Ascending aorta (tissue), 2 donors: Measurements from ENCODE around the gene FOXP1. TPM values are rescaled to one million over a fixed set of nuclear protein-coding genes. Genes with fewer than 3 reads are reported as not detected.
A peak's percentile ranks its signal among the peaks of the same experiment; 100 is the strongest.

Source experiments
- DNase-seq, 2 donors: peaks; one replicate each; pipeline ENCODE4 v3.0.0-alpha.2; 2019; ENCODE audit warnings: low spot score in 2 of 2
- H3K27ac ChIP-seq, 2 donors: fragments of 200-600 bp; sonication (generic); one replicate each; pipeline ENCODE4 v1.5.1; 2016 to 2017; ENCODE audit warnings: mild to moderate bottlenecking in 1 of 2
- H3K27me3 ChIP-seq: fragments of 200-600 bp; sonication (generic); one replicate; pipeline ENCODE4 v1.5.1; 2017
- H3K36me3 ChIP-seq, 2 donors: fragments of 200-600 bp; sonication (generic); one replicate each; pipeline ENCODE4 v1.5.1; 2016
- H3K4me1 ChIP-seq, 2 donors: fragments of 200-600 bp; sonication (generic); one replicate each; pipeline ENCODE4 v1.5.1; 2016 to 2017; ENCODE audit warnings: mild to moderate bottlenecking in 1 of 2
- H3K4me3 ChIP-seq, 2 donors: fragments of 200-600 bp; sonication (generic); one replicate each; pipeline ENCODE4 v1.5.1; 2016 to 2017; ENCODE audit warnings: mild to moderate bottlenecking in 1 of 2
- H3K9me3 ChIP-seq, 2 donors: fragments of 200-600 bp; sonication (generic); one replicate each; pipeline ENCODE4 v1.5.1; 2016
- intact Hi-C: fragments of 100-400 bp; cut with DNase I; formaldehyde crosslinking; loops from one replicate; pipeline ENCODE4 v1.15.1; 2023
- total RNA-seq: library from RNA; depleted of rRNA; stranded (reverse); fragments of >200 nt; gene quantifications from one replicate; pipeline ENCODE4 v1.1.0, GENCODE V29; 2016
- TF ChIP-seq, protein P1 (sequence below), 3 experiments: fragments of 200-600 bp in 2 of 3; fragments of 450-650 bp in 1 of 3; sonication (generic) in 2 of 3; IDR thresholded peaks; one replicate each; pipeline ENCODE4 v1.5.1; 2016 to 2019; ENCODE audit warnings: antibody characterized with exemption in 3 of 3, mild to moderate bottlenecking in 1 of 3, moderate library complexity in 1 of 3

FOXP1 gene
- total RNA-seq, 1 donor from 2014 or later = 171 TPM

DNA sequence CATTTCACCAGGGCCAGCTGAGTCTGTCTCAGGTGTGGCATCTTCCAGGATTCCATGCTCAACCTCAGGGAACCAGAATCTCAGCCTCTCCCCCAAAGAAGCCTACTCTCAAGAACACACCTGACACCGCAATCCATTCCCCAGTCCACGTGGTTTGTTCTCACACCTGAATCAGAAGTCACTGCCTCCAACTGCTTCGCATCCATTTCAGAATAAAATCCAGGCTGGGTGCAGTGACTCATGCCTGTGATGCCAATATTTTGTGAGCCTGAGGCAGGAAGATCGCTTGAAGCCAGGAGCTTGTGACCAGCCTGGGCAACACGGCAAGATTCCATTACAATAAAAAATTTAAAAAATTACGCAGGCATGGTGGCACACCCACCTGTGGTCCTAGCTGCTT is 212.2 kb downstream of the FOXP1 start:
- no peak overlapping the region for H3K4me3 ChIP-seq
- TF ChIP-seq, protein P1, sequence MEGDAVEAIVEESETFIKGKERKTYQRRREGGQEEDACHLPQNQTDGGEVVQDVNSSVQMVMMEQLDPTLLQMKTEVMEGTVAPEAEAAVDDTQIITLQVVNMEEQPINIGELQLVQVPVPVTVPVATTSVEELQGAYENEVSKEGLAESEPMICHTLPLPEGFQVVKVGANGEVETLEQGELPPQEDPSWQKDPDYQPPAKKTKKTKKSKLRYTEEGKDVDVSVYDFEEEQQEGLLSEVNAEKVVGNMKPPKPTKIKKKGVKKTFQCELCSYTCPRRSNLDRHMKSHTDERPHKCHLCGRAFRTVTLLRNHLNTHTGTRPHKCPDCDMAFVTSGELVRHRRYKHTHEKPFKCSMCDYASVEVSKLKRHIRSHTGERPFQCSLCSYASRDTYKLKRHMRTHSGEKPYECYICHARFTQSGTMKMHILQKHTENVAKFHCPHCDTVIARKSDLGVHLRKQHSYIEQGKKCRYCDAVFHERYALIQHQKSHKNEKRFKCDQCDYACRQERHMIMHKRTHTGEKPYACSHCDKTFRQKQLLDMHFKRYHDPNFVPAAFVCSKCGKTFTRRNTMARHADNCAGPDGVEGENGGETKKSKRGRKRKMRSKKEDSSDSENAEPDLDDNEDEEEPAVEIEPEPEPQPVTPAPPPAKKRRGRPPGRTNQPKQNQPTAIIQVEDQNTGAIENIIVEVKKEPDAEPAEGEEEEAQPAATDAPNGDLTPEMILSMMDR (IDR thresholded peaks at IDR 0.05) = no peak
- DNase-seq = no peak

DNA sequence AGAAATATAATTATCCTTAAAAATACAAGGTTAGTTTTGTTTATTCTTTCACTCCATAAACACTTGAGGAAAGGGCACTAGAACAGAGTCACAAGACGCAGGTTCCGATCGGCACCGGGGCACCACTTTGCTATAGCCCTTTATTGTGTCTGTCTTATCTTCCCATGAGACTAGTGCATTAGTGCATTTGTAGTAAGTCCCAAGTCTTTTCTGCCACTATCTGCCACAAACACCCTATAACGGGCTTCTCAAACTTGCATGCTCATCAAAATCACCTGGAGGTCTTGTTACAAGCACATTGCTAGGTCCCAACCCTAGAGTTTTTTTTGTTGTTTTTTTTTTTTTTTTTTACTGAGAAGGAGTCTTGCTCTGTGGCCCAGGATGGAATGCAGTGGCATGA is 213.1 kb downstream of the FOXP1 start:
- H3K36me3 ChIP-seq = no peaks in the 10 kb centered on the region
- no peaks in the 10 kb centered on the region for H3K9me3 ChIP-seq
- no peak overlapping the region for H3K27ac ChIP-seq
- H3K4me1 ChIP-seq = peaks cover 0 to 22% of the 10 kb centered on the region in 2 donors
- no peaks in the 10 kb centered on the region for H3K27me3 ChIP-seq
- DNase-seq = no peak
- H3K4me3 ChIP-seq = no peak overlapping the region
- intact Hi-C loops = no loop called here
- TF ChIP-seq, protein P1 (IDR thresholded peaks at IDR 0.05) = no peak

More for the DNA sequence above, 212.2 kb downstream of the FOXP1 start:
- Histone ChIP-seq H3K27ac (no peak overlapping the region), H3K36me3 (no peaks in the 10 kb centered on the region), H3K4me1 (peaks cover 0 to 22% of the 10 kb centered on the region in 2 donors), H3K9me3 (no peaks in the 10 kb centered on the region), H3K27me3 (no peaks in the 10 kb centered on the region)
- intact Hi-C loops = no loop called here

DNA sequence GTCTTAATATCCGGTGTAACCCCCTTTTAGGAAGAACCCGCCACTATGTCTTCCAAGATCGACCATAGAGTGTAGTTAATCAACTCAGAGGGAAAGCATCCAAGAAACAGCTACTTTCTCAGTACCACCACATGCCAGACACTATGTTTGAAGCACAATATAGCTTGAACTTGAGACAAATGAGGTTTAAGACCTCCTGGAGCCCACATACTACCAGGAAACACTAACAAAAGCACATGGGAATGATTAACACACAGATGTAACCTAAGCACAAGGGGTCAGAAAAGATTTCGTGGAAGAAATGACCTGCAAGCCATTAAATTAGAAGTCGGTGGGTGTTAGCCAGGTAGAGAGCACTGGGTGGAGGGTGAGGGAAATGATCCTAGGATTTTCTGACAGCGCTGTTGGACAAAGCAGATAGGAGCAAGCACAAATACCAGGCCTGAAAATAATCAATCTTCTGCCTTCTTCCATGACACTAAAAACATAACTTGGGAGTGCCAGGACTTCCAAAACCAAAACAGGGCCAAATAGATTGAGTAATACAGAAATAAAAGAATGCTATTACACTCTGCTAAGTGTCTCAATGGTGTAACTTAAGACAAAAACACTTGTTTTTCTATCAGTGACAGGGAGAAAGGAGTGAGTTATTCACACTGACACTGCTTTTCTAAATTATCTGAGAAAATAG is 213.7 kb downstream of the FOXP1 start:
- Histone ChIP-seq H3K36me3 (no peaks in the 10 kb centered on the region), H3K4me1 (peaks cover 0 to 16% of the 10 kb centered on the region in 2 donors), H3K9me3 (no peaks in the 10 kb centered on the region), H3K27ac (peak overlapping the region in 1 of 2 donors; percentile 30), H3K4me3 (no peak overlapping the region), H3K27me3 (no peaks in the 10 kb centered on the region)
- intact Hi-C loops = no loop called here
- no peak for DNase-seq
- TF ChIP-seq, protein P1 (IDR thresholded peaks at IDR 0.05) = no peak

DNA sequence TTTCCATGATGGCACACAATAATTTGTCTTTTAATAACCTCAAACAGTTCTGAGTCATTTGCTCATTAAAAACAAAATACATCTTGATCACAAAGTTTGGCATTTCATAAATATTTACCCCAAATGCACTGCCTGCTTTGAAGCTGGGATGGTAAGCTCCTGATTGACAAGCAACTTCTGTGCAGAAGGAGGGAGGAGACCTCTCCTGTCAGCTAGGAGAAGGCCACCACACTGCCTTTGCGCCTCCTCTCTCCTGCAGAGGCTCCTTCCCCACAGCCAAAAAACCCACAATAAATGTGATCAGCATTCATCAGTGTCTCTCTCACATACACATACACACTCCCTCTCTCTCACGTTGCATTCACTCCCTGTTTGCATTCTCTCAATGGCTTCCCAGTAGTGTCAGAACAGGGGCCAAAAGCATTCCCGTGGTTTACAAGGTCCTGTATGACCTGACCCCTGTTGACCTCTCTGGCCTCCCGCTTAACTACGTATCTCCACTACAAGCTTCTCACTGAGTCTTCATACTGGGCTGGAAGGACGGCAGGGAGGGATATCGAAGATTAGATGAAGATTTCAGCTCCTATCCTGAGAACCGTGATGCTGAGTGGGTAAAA is 216.4 kb downstream of the FOXP1 start:
- Histone ChIP-seq H3K9me3 (no peaks in the 10 kb centered on the region), H3K27me3 (no peaks in the 10 kb centered on the region), H3K36me3 (no peaks in the 10 kb centered on the region), H3K4me1 (peaks cover 0 to 16% of the 10 kb centered on the region in 2 donors), H3K4me3 (no peak overlapping the region), H3K27ac (no peak overlapping the region)
- no peak for DNase-seq
- intact Hi-C loops = no loop called here
- TF ChIP-seq, protein P1 (IDR thresholded peaks at IDR 0.05) = no peak

DNA sequence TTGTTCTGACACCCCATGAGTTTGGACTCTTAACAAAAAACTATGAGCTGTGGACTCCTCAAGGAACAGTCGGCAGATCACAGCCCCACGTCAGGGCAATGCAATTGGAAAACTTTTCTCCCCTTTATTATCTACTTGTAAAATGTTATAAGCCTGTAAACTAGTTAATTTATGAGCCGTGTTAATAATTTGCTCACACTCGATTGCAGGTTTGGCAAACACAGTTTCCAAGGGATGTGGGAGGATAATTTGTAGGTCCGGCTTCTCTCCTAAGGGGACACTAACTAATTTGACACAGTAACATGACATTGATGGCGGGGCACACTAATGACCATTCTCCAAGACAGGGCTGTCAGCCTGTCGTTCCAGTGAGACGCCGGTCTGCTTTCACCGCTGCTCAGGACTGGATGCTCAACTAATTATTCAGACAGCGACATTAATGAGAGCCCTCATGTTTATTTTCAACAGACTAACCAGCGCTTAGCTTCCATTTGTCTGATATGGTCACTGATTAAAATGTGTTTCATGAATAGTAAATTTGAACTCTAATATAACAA is 222.1 kb downstream of the FOXP1 start:
- Histone ChIP-seq H3K9me3 (no peaks in the 10 kb centered on the region), H3K27ac (no peak overlapping the region), H3K4me1 (no peaks in the 10 kb centered on the region), H3K4me3 (no peak overlapping the region), H3K27me3 (no peaks in the 10 kb centered on the region), H3K36me3 (no peaks in the 10 kb centered on the region)
- intact Hi-C loops = no loop called here
- TF ChIP-seq, protein P1 (IDR thresholded peaks at IDR 0.05) = no peak
- no peak for DNase-seq
